Ramos (cell line): ENCODE data around the gene ZNF215.
"Not testable (repeated sequence)": the region's sequence is repeated elsewhere in the genome, so short reads cannot be mapped to it uniquely, and the experiment has no call there.

Experiments
- in situ Hi-C: fragments of 300-500 bp; cut with MboI; formaldehyde crosslinking; loops from one replicate; pipeline ENCODE4 v1.14.3; 2022; ENCODE audit warnings: low sequenced_read_pairs; ENCODE audit not compliant: unreplicated experiment

The ZNF215 gene

GRCh38 chr11:6926208-6927029 is at the start of gene ZNF215:
TSS of gene ZNF215 (plus strand) at chr11:6926426. CDS start at chr11:6932273, 5,847 bp downstream.
- in situ Hi-C loops = no loop called here

GRCh38 chr11:6876914-6877313 is 49.3 kb upstream of the ZNF215 start:
- in situ Hi-C loops = no loop called here

- in situ Hi-C loops = no loop called here
Measured at GRCh38 chr11:6882751-6883150, 43.5 kb upstream of the ZNF215 start.

GRCh38 chr11:6887711-6888110 is 38.5 kb upstream of the ZNF215 start:
- in situ Hi-C loops = not testable (repeated sequence)

- in situ Hi-C loops = no loop called here
Measured at GRCh38 chr11:6888830-6889229, 37.4 kb upstream of the ZNF215 start.

GRCh38 chr11:6889835-6890234 is 36.4 kb upstream of the ZNF215 start:
- in situ Hi-C loops = no loop called here

GRCh38 chr11:6892400-6892799 is 33.8 kb upstream of the ZNF215 start, which contains the start of gene OR2D2:
TSS of gene OR2D2 (minus strand) at chr11:6892500. CDS start at chr11:6892500, 0 bp downstream.
- in situ Hi-C loops = no loop called here

- in situ Hi-C loops = no loop called here
Measured at GRCh38 chr11:6894097-6894496, 32.1 kb upstream of the ZNF215 start.

GRCh38 chr11:6895010-6895409 is 31.2 kb upstream of the ZNF215 start:
- in situ Hi-C loops = no loop called here

GRCh38 chr11:6898911-6899310 is 27.3 kb upstream of the ZNF215 start:
- in situ Hi-C loops = no loop called here

GRCh38 chr11:6900327-6900999 is 25.8 kb upstream of the ZNF215 start:
- in situ Hi-C loops = no loop called here

- in situ Hi-C loops = not testable (repeated sequence)
Measured at GRCh38 chr11:6904804-6905203, 21.4 kb upstream of the ZNF215 start.

GRCh38 chr11:6911378-6911777 is 14.8 kb upstream of the ZNF215 start:
- in situ Hi-C loops = no loop called here

GRCh38 chr11:6911948-6912347 is 14.3 kb upstream of the ZNF215 start:
- in situ Hi-C loops = no loop called here

GRCh38 chr11:6919698-6920097 is 6.5 kb upstream of the ZNF215 start:
- in situ Hi-C loops = no loop called here

- in situ Hi-C loops = no loop called here
Measured at GRCh38 chr11:6920702-6921101, 5.5 kb upstream of the ZNF215 start, which contains the start of gene OR2D3. TSS of gene OR2D3 (plus strand) at chr11:6921002. CDS start at chr11:6921002, 0 bp downstream.

- in situ Hi-C loops = no loop called here
Measured at GRCh38 chr11:6925007-6925577, 1.1 kb upstream of the ZNF215 start.

- in situ Hi-C loops = no loop called here
Measured at GRCh38 chr11:6925636-6926207, 504 bp upstream of the ZNF215 start.

- in situ Hi-C loops = no loop called here
Measured at GRCh38 chr11:6927030-6927617, 898 bp downstream of the ZNF215 start.

GRCh38 chr11:6928916-6929315 is 2.7 kb downstream of the ZNF215 start:
- in situ Hi-C loops = no loop called here
